Measurements from ENCODE around the gene NRG4. TPM values are rescaled to one million over a fixed set of nuclear protein-coding genes. Genes with fewer than 3 reads are reported as not detected.
A peak's percentile ranks its signal among the peaks of the same experiment; 100 is the strongest.

NRG4 gene
- total and polyA plus RNA-seq, 2 experiments from 2014 or later: 0.21 to 0.47 TPM

DNA sequence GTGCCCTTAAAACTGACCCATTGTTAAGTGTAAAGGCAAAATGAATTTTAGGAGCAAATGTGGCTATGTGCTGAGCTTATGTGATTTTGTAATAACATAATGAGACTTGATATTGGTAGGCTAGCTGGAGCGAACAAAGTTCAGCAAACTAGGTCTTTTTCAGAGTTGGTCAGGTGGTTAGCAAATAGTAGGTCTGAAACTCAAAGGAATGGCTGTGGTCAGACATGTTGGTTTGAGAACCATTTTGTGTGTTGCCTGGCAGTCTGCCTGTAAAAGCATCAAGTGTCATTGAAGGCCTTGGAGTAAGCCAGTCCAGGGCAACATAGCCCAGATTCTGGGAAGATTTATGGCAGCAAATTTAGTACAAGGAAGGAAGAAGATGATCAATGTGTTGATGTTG lies 92.1 kb downstream of the NRG4 start:
- no peak overlapping the region for H3K27ac Mint-ChIP-seq
- no peak for ATAC-seq
- H3K4me1 Mint-ChIP-seq: peaks cover 6% of the 10 kb centered on the region
- H3K9me3 Mint-ChIP-seq: no peaks in the 10 kb centered on the region
- TF ChIP-seq EZH2 (IDR thresholded peaks at IDR 0.05; ENCODE audit: low read depth, unreplicated experiment) (no peak), POLR2AphosphoS5 (IDR thresholded peaks at IDR 0.05; ENCODE audit: low read depth) (no peak), STAT1 (IDR thresholded peaks at IDR 0.05; ENCODE audit: unreplicated experiment) (no peak), ZNF114 (CRISPR knock-in tag; IDR thresholded peaks at IDR 0.05) (no peak), EZH2phosphoT487 (IDR thresholded peaks at IDR 0.05; ENCODE audit: unreplicated experiment) (no peak), ZNF331 (CRISPR knock-in tag; IDR thresholded peaks at IDR 0.05; ENCODE audit: low read depth) (no peak)
- TF ChIP-seq, protein P1, sequence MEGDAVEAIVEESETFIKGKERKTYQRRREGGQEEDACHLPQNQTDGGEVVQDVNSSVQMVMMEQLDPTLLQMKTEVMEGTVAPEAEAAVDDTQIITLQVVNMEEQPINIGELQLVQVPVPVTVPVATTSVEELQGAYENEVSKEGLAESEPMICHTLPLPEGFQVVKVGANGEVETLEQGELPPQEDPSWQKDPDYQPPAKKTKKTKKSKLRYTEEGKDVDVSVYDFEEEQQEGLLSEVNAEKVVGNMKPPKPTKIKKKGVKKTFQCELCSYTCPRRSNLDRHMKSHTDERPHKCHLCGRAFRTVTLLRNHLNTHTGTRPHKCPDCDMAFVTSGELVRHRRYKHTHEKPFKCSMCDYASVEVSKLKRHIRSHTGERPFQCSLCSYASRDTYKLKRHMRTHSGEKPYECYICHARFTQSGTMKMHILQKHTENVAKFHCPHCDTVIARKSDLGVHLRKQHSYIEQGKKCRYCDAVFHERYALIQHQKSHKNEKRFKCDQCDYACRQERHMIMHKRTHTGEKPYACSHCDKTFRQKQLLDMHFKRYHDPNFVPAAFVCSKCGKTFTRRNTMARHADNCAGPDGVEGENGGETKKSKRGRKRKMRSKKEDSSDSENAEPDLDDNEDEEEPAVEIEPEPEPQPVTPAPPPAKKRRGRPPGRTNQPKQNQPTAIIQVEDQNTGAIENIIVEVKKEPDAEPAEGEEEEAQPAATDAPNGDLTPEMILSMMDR (conservative IDR thresholded peaks at IDR 0.05; ENCODE audit: low read depth in 2 of 2): no peak
- TF ChIP-seq, protein P2, sequence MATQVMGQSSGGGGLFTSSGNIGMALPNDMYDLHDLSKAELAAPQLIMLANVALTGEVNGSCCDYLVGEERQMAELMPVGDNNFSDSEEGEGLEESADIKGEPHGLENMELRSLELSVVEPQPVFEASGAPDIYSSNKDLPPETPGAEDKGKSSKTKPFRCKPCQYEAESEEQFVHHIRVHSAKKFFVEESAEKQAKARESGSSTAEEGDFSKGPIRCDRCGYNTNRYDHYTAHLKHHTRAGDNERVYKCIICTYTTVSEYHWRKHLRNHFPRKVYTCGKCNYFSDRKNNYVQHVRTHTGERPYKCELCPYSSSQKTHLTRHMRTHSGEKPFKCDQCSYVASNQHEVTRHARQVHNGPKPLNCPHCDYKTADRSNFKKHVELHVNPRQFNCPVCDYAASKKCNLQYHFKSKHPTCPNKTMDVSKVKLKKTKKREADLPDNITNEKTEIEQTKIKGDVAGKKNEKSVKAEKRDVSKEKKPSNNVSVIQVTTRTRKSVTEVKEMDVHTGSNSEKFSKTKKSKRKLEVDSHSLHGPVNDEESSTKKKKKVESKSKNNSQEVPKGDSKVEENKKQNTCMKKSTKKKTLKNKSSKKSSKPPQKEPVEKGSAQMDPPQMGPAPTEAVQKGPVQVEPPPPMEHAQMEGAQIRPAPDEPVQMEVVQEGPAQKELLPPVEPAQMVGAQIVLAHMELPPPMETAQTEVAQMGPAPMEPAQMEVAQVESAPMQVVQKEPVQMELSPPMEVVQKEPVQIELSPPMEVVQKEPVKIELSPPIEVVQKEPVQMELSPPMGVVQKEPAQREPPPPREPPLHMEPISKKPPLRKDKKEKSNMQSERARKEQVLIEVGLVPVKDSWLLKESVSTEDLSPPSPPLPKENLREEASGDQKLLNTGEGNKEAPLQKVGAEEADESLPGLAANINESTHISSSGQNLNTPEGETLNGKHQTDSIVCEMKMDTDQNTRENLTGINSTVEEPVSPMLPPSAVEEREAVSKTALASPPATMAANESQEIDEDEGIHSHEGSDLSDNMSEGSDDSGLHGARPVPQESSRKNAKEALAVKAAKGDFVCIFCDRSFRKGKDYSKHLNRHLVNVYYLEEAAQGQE (IDR thresholded peaks at IDR 0.05; ENCODE audit: unreplicated experiment): no peak
- H3F3A ChIP-seq (replicated peaks; ENCODE audit: low read depth): no peaks in the 10 kb centered on the region
- peaks cover 47% of the 10 kb centered on the region for H3K36me3 Mint-ChIP-seq (ENCODE audit: low read depth)
- H3K4me3 ChIP-seq: no peak overlapping the region
- no peaks in the 10 kb centered on the region for H3K9me2 ChIP-seq (ENCODE audit: insufficient read depth)
- H2AFZ ChIP-seq: no peak overlapping the region
- H3K4me2 ChIP-seq: no peak overlapping the region
- H3K79me2 ChIP-seq (replicated peaks; ENCODE audit: insufficient read depth): peaks cover 68% of the 10 kb centered on the region
- H3K27me3 Mint-ChIP-seq (ENCODE audit: insufficient read depth, low read depth, poor library complexity): no peaks in the 10 kb centered on the region
- H4K20me1 ChIP-seq (replicated peaks; ENCODE audit: insufficient read depth): peaks cover 23% of the 10 kb centered on the region
- H3K27ac ChIP-seq (ENCODE audit: low read depth): peak overlapping the region; percentile 42; the same call in 1 of the 2 replicates
- H3K4me1 ChIP-seq (ENCODE audit: insufficient read depth): peaks cover 4% of the 10 kb centered on the region; the same call in 1 of the 2 replicates
- DNase-seq (ENCODE audit: low spot score): no peak
- no peaks in the 10 kb centered on the region for H3K27me3 ChIP-seq (ENCODE audit: insufficient read depth)
- peaks cover 14% of the 10 kb centered on the region for H3K36me3 ChIP-seq (ENCODE audit: insufficient read depth)
- H3K4me3 Mint-ChIP-seq: no peak overlapping the region

DNA sequence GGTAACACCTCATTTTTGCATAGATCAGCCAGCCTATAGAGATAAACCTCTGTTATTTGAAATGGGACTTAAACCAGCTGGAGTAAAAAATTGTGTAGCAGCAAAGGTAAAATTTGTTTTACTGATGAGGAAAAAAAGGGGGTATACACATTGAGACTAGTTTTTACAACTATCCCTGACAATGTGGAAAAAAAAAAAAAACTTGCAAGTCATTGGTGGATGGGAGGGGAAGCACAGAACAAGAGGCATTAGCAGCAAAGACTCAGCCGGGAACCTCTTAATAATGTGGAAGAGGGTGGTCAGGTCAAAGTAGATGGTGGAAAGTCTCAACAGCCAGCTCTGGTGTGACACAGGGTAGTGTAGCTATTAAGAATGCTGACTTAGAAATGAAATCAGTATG lies 94.1 kb downstream of the NRG4 start:
- no peaks in the 10 kb centered on the region for H3K9me2 ChIP-seq (ENCODE audit: insufficient read depth)
- H2AFZ ChIP-seq: no peak overlapping the region
- no peak for DNase-seq (ENCODE audit: low spot score)
- H3K79me2 ChIP-seq (replicated peaks; ENCODE audit: insufficient read depth): peaks cover 69% of the 10 kb centered on the region
- no peak overlapping the region for H3K27ac ChIP-seq (ENCODE audit: low read depth)
- H3K27me3 ChIP-seq (ENCODE audit: insufficient read depth): no peaks in the 10 kb centered on the region
- Mint-ChIP-seq H3K4me1 (no peaks in the 10 kb centered on the region), H3K27ac (no peak overlapping the region), H3K27me3 (ENCODE audit: insufficient read depth, low read depth, poor library complexity) (no peaks in the 10 kb centered on the region), H3K9me3 (no peaks in the 10 kb centered on the region), H3K36me3 (ENCODE audit: low read depth) (peaks cover 60% of the 10 kb centered on the region), H3K4me3 (no peak overlapping the region)
- H3F3A ChIP-seq (replicated peaks; ENCODE audit: low read depth): no peaks in the 10 kb centered on the region
- H3K4me3 ChIP-seq: no peak overlapping the region
- peaks cover 22% of the 10 kb centered on the region for H4K20me1 ChIP-seq (replicated peaks; ENCODE audit: insufficient read depth)
- no peaks in the 10 kb centered on the region for H3K4me1 ChIP-seq (ENCODE audit: insufficient read depth)
- no peak overlapping the region for H3K4me2 ChIP-seq
- no peak for ATAC-seq
- H3K36me3 ChIP-seq (ENCODE audit: insufficient read depth): peaks cover 33% of the 10 kb centered on the region
- TF ChIP-seq, protein P3, sequence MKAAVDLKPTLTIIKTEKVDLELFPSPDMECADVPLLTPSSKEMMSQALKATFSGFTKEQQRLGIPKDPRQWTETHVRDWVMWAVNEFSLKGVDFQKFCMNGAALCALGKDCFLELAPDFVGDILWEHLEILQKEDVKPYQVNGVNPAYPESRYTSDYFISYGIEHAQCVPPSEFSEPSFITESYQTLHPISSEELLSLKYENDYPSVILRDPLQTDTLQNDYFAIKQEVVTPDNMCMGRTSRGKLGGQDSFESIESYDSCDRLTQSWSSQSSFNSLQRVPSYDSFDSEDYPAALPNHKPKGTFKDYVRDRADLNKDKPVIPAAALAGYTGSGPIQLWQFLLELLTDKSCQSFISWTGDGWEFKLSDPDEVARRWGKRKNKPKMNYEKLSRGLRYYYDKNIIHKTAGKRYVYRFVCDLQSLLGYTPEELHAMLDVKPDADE (IDR thresholded peaks at IDR 0.05): no peak
- TF ChIP-seq ZNF114 (CRISPR knock-in tag; IDR thresholded peaks at IDR 0.05): no peak
- TF ChIP-seq STAT1 (IDR thresholded peaks at IDR 0.05; ENCODE audit: unreplicated experiment): no peak
- TF ChIP-seq, protein P1 (conservative IDR thresholded peaks at IDR 0.05; ENCODE audit: low read depth in 2 of 2): no peak
- TF ChIP-seq POLR2AphosphoS5 (IDR thresholded peaks at IDR 0.05; ENCODE audit: low read depth): no peak
- TF ChIP-seq, protein P2 (IDR thresholded peaks at IDR 0.05; ENCODE audit: unreplicated experiment): no peak
- no peak for TF ChIP-seq JUNB (IDR thresholded peaks at IDR 0.05; ENCODE audit: unreplicated experiment)
- TF ChIP-seq NANOG (IDR thresholded peaks at IDR 0.05; ENCODE audit: borderline replicate concordance): no peak
- TF ChIP-seq EZH2 (IDR thresholded peaks at IDR 0.05; ENCODE audit: low read depth, unreplicated experiment): no peak
- no peak for TF ChIP-seq EZH2phosphoT487 (IDR thresholded peaks at IDR 0.05; ENCODE audit: unreplicated experiment)

All from GM23338 (cell line).